Left ventricle myocardium superior (tissue), 1 donor: ENCODE measurements around the gene ERC2. TPM values are rescaled to one million over a fixed set of nuclear protein-coding genes. Genes with fewer than 3 reads are reported as not detected.

Experiments used
- ATAC-seq: fragments of 200-7000 bp; cut with Tn5 transposase; one replicate; pipeline ENCODE4 v1.9.1; 2020; ENCODE audit warnings: mild to moderate bottlenecking, moderate library complexity
- DNase-seq: peaks from one replicate; pipeline ENCODE4 v3.0.0-alpha.2; 2020
- intact Hi-C: fragments of 100-400 bp; cut with micrococcal nuclease; formaldehyde crosslinking; loops from one replicate; pipeline ENCODE4 v1.11.0; 2022
- total RNA-seq: library from RNA; stranded (reverse); fragmentation: NEBNext Ultra II Directional; extraction: Animal tissue kit (Norgen Biotek cat#: 25700); gene quantifications from one replicate; pipeline ENCODE4 v1.2.1, GENCODE V29; 2021
- donor health status: DM: no; HTN: yes; CAD: no; lungs with severe emphysema.

ERC2 gene
- total RNA-seq, 1 donor from 2014 or later, result 0.94 TPM

- intact Hi-C loops, result no loop called here
- ATAC-seq (no peak), DNase-seq (no peak)
These were observed 16.2 kb downstream of the ERC2 start for GRCh38 chr3:56452085-56452484.

GRCh38 chr3:56443372-56443771 is 24.9 kb downstream of the ERC2 start:
- DNase-seq (no peak), ATAC-seq (no peak)
- intact Hi-C loops, result no loop called here

DNA sequence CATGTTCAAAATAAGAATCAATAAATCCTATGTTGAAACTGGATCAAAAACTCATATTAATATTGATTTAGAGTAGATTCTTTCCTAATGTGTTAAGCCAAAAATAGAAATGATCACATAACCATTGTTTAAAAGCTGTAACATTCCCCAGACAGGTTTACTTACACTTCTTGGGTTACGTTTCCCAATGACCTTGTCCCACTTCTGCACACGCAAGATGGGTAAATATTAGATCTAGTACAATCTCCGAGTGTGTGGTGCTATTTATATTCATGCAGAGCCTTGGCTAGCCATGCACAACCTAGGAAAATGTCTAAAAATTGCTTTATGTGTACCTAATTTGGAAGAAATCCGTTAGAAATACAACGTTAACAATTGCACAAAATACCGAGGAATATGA is 39.6 kb downstream of the ERC2 start:
- no peak for ATAC-seq
- DNase-seq, result no peak
- intact Hi-C loops, result no loop called here

DNA sequence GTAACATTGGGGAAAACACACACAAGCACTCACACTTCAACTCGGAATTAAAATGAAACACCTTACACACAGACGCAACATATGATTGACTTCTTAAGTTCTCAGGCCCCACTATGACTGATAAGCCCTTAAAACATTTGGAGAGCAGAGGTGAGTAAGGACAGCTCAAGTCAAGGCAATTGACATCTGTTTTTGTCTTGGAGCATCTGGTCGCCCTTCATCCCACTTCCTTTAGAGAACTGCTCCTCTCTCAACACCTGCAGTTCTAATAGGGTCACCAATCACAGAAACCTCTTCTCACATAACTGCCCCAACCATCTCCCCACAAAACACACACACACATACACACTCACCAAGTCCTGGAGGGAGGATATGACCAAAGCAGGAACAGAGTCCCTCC is 43.4 kb downstream of the ERC2 start:
- no peak for DNase-seq
- no peak for ATAC-seq

GRCh38 chr3:56424336-56424735 is 43.9 kb downstream of the ERC2 start:
- intact Hi-C loops, result no loop called here
- DNase-seq (no peak), ATAC-seq (no peak)

More for the DNA sequence above, 43.4 kb downstream of the ERC2 start:
- intact Hi-C loops, result no loop called here

- no peak for DNase-seq
- intact Hi-C loops, result no loop called here
- ATAC-seq, result no peak
These were observed 44.6 kb downstream of the ERC2 start for GRCh38 chr3:56423661-56424099.

DNA sequence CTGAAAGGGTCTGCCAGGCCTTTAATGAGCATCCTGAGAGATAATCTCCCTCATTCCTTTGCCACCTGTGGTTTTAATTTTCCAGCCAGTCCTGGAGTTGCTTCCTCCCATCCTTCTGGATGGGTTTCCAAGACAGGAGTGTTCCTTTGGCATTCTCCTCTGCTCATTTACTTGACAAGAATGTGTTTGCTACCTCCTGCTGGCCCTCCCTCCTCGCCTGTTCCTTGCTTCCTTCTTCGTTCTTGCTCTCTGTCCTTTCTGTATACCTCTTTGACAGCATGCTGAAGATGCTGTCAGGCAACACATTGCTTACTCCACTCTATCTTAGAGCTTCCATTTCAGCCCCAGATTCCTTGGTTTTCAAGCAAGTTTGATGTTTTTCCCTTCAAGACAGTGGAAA is 46.0 kb downstream of the ERC2 start:
- DNase-seq (no peak), ATAC-seq (no peak)
- intact Hi-C loops, result no loop called here

- ATAC-seq (no peak), DNase-seq (no peak)
- intact Hi-C loops, result no loop called here
These were observed 47.1 kb downstream of the ERC2 start for GRCh38 chr3:56421205-56421604.

DNA sequence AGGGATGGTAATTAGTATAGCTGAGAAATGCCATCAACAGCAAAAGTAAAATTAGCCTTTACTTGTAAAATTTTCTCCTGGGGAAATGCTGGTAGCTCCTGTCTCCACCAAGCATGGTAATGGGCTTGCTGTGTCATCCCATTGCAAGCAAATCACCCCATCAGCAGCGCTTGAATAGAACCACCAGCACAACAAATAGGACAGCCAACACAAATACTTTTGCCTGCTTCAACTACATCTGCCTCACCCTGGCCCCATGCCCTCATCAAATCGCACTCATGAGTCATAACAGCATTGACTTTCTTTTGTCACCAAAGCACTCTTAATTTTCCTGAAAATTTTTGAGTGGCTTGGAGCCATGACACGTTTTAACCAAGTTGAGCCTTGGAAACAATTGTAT is 52.6 kb downstream of the ERC2 start:
- intact Hi-C loops, result no loop called here
- ATAC-seq (no peak), DNase-seq (no peak)

DNA sequence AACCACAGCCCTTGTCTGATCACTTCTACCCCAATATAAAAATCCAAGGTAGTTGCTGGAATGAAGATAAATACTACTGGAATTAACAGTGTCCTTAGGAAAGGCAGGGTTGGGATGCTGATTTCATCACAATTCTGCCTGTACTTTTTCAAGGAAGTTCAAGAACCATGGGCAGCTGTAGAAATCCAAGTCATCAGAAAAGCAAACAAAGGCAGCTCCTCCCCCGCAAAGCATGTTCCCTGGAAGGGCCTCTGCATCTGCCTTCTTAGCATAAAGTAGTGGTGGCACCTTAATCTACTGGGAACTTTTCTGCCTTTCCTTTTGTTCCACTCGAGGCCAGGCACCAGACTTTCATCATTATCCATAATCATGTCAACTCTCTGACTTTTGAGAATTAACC is 54.4 kb downstream of the ERC2 start:
- ATAC-seq (no peak), DNase-seq (no peak)
- intact Hi-C loops, result no loop called here

- intact Hi-C loops, result no loop called here
- ATAC-seq (no peak), DNase-seq (no peak)
These were observed 57.1 kb downstream of the ERC2 start for GRCh38 chr3:56411166-56411565.

- DNase-seq (no peak), ATAC-seq (no peak)
- intact Hi-C loops, result no loop called here
These were observed 57.7 kb downstream of the ERC2 start for GRCh38 chr3:56410576-56410975.

DNA sequence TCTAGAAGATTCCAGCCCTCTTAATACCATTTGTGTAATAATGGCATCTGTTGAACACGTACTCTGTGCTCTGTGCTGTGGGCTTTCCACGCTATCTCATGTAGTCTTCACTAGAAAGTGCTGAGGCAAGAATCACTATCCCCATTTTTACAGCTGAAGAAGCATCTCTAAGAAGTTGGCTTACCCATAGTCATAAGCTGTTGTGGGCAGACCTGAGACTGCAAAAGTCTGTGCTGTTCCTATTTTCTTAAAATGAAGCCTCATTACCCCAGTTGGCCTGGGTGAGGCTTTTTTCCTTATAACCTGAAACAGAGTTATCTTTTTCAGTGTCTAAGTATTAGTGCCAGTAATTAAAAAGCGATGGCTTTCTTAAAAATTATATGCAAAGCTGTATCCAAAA is 58.5 kb downstream of the ERC2 start:
- intact Hi-C loops, result no loop called here
- ATAC-seq (no peak), DNase-seq (no peak)

- intact Hi-C loops, result no loop called here
- DNase-seq (no peak), ATAC-seq (no peak)
These were observed 59.5 kb downstream of the ERC2 start for GRCh38 chr3:56408761-56409196.

GRCh38 chr3:56406826-56407515 is 61.3 kb downstream of the ERC2 start:
- no peak for ATAC-seq
- intact Hi-C loops, result no loop called here

GRCh38 chr3:56404884-56405283 is 63.4 kb downstream of the ERC2 start:
- ATAC-seq (no peak), DNase-seq (no peak)
- intact Hi-C loops, result no loop called here

More at GRCh38 chr3:56406826-56407515, 61.3 kb downstream of the ERC2 start:
- no peak for DNase-seq

DNA sequence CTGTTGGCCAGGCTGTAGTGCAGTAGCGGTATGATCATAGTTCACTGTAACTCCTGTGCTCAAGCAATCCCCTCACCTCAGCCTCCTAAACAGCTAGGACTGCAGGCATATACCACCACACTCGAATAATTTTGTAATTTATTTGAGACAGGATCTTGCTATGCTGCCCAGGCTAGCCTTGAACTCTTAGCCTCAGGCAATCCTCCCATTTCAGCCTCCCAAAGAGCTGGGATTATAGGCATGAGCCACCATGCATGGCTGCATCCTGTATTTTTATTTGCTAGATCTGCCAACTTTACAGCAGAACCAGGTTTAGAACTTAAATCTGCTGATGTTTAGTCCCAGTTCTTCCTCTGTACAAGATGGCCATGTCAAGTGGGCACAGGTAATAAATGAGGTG is 69.6 kb downstream of the ERC2 start:
- no peak for ATAC-seq
- DNase-seq, result no peak
- intact Hi-C loops, result no loop called here

- intact Hi-C loops, result no loop called here
- DNase-seq (no peak), ATAC-seq (no peak)
These were observed 70.5 kb downstream of the ERC2 start for GRCh38 chr3:56397798-56398197.

DNA sequence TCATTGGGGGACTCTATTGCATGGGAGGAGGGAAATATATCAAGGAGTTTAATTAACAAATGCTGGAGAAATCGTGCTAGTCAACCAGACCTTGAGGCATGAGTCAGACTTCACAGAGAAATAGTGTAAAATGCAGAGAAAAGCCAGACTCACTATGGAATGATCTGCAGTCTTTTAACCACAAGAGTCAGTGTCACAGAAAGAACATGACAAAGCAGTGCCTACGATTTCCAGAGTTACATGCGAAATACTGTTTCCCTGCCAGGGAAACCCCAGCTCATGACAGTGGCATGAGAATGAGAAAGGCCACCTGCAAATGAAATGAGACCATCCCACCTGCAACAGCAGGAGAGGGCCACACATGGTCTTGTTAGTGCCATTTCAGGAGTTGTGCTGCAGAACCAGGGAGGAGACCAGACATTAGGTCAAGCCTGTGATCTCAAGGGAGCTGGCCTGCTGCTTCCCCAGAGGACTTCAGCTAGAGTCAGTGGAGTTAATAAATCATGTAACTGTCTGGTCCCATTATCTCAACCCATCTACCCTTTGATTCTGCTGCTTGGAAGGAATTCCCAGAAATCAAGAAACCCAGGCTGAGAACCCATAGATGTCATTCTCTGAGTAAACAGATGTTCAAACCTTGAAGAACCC is 79.0 kb downstream of the ERC2 start:
- intact Hi-C loops, result no loop called here
- no peak for ATAC-seq

GRCh38 chr3:56383092-56383491 is 85.2 kb downstream of the ERC2 start:
- ATAC-seq (no peak), DNase-seq (no peak)
- intact Hi-C loops, result no loop called here

More for the DNA sequence above, 79.0 kb downstream of the ERC2 start:
- DNase-seq, result no peak

DNA sequence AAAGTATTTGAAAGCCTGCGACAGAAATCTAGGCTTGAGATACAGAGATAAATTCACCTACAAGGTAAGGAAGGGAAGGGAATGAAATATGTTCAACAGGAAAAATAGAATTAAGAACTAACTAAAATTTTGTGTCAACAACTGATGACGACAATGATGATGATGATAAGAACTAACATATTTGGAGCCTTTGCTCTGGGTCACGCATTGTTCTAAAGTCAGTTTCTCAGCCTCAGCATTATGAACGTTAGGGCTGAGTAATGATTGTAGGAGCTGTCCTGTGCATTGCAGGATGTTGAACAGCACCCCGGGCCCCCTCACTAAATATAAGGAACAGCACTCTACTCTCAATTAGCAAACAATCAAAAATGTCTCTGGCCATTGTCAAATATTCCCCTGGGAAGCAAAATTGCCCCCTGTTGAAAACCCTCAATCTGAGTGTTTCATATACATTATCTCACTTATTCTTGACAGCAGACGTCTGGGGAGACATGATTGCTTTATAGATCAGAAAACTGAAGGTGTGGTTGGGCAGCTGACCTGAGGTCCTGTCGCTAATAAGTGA is 88.5 kb downstream of the ERC2 start:
- intact Hi-C loops, result no loop called here
- DNase-seq (no peak), ATAC-seq (no peak)
